Measurements from ENCODE around the gene FEM1B.

Gene FEM1B

DNA sequence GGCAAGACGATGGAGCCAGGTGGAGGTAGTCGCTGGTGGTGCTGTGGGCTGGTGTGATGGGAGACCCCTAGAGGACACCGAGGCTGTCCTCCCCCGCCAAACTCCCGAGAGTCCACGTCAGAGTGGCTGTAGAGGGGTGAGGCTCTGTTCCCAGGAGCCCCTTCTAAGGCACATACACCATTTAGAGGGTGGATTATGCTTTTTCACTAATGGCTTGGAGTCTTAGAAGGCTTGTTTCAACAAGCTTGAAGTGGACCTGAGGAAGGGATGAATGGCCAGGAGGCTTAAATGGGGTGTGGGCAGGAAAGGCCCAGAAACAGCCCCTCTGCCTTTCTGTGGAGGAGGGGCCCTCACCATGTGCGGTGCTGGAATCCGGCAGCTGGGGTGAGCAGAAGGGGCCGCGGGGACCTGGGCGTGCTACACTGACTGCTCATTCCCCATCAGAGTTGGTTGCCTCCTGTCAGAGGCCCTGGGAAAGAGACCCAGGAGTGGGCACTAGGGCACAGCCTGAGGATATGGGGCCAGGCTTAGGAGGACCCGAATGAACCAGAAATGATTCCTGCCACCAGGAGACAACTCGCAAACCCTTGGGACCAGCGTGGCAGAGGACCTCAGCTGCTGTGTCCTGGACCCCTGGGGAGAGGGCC is 66.2 kb downstream of the FEM1B start:
- Histone ChIP-seq H3K36me3 (peaks cover 2% of the 10 kb centered on the region; the same call in 1 of the 2 replicates), H3K27me3 (no peaks in the 10 kb centered on the region), H3K9me3 (no peaks in the 10 kb centered on the region), H3K4me1 (no peaks in the 10 kb centered on the region), H3K4me3 (ENCODE audit: low read depth, low read length) (no peak overlapping the region)
- DNase-seq, result no peak
- TF ChIP-seq, protein P1, sequence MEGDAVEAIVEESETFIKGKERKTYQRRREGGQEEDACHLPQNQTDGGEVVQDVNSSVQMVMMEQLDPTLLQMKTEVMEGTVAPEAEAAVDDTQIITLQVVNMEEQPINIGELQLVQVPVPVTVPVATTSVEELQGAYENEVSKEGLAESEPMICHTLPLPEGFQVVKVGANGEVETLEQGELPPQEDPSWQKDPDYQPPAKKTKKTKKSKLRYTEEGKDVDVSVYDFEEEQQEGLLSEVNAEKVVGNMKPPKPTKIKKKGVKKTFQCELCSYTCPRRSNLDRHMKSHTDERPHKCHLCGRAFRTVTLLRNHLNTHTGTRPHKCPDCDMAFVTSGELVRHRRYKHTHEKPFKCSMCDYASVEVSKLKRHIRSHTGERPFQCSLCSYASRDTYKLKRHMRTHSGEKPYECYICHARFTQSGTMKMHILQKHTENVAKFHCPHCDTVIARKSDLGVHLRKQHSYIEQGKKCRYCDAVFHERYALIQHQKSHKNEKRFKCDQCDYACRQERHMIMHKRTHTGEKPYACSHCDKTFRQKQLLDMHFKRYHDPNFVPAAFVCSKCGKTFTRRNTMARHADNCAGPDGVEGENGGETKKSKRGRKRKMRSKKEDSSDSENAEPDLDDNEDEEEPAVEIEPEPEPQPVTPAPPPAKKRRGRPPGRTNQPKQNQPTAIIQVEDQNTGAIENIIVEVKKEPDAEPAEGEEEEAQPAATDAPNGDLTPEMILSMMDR (IDR thresholded peaks at IDR 0.05; ENCODE audit: low read depth, low read length), result no peak

DNA sequence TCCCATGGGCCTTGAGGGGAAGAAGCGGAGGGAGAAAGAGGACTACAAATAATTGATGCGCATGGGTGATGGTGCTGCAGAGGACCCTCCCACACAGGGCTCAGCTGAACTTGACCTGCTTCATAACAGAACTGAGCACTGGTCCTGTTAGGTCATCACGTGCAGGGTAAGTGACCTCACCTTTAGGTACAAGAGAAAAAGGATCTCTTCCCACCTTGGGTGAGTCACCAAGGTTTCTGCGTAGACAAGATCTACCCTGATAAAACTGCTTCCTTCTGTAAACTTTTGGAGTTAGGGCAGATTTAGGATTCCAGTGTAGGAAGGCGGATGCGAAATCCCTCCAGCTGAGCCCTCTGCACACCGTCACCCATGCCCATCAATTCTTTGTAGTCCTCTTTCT is 67.1 kb downstream of the FEM1B start:
- TF ChIP-seq, protein P1 (IDR thresholded peaks at IDR 0.05; ENCODE audit: low read depth, low read length), result no peak
- no peak for DNase-seq
- Histone ChIP-seq H3K4me1 (no peaks in the 10 kb centered on the region), H3K9me3 (no peaks in the 10 kb centered on the region), H3K4me3 (ENCODE audit: low read depth, low read length) (no peak overlapping the region), H3K27me3 (no peaks in the 10 kb centered on the region), H3K36me3 (peaks cover 2% of the 10 kb centered on the region; the same call in 1 of the 2 replicates)
